Stimulated activated CD8-positive, alpha-beta memory T cell treated with anti-CD3 and anti-CD28 coated beads, Interleukin-4, amount 100 ng/mL, for 48 hours (primary cell): ENCODE results near the gene OPCML.

Source experiments
- DNase-seq: peaks from one replicate; pipeline ENCODE4 v3.0.0-alpha.2; 2020

The OPCML gene

GRCh38 chr11:132578580-132578979 lies 953.7 kb downstream of the OPCML start:
- DNase-seq: no peak

- no peak for DNase-seq
Observed at GRCh38 chr11:132576706-132577105, 955.6 kb downstream of the OPCML start.

- DNase-seq: no peak
Observed at GRCh38 chr11:132564091-132564885, 968.0 kb downstream of the OPCML start.

GRCh38 chr11:132563050-132563449 lies 969.3 kb downstream of the OPCML start:
- DNase-seq: no peak

GRCh38 chr11:132561937-132562336 lies 970.4 kb downstream of the OPCML start:
- DNase-seq: no peak

- DNase-seq: no peak
Observed at GRCh38 chr11:132559331-132560036, 972.8 kb downstream of the OPCML start.

GRCh38 chr11:132556316-132556715 lies 976.0 kb downstream of the OPCML start:
- DNase-seq: no peak

- DNase-seq: no peak
Observed at GRCh38 chr11:132555617-132556016, 976.7 kb downstream of the OPCML start.

GRCh38 chr11:132551016-132551415 lies 981.3 kb downstream of the OPCML start:
- no peak for DNase-seq

- DNase-seq: no peak
Observed at GRCh38 chr11:132549561-132549960, 982.7 kb downstream of the OPCML start.

GRCh38 chr11:132549001-132549400 lies 983.3 kb downstream of the OPCML start:
- no peak for DNase-seq

- DNase-seq: no peak
Observed at GRCh38 chr11:132544007-132544406, 988.3 kb downstream of the OPCML start.

GRCh38 chr11:132541794-132542193 lies 990.5 kb downstream of the OPCML start:
- no peak for DNase-seq

GRCh38 chr11:132540581-132540980 lies 991.7 kb downstream of the OPCML start:
- no peak for DNase-seq

GRCh38 chr11:132539590-132540368 lies 992.5 kb downstream of the OPCML start:
- DNase-seq: no peak

GRCh38 chr11:132538642-132539041 lies 993.7 kb downstream of the OPCML start:
- no peak for DNase-seq

GRCh38 chr11:132535830-132536229 lies 996.5 kb downstream of the OPCML start:
- no peak for DNase-seq

- DNase-seq: no peak
Observed at GRCh38 chr11:132531921-132532320, 1000.4 kb downstream of the OPCML start.

GRCh38 chr11:132528181-132528580 lies 1004.1 kb downstream of the OPCML start:
- DNase-seq: no peak

- no peak for DNase-seq
Observed at GRCh38 chr11:132523929-132524328, 1008.4 kb downstream of the OPCML start.

GRCh38 chr11:132520199-132520598 lies 1012.1 kb downstream of the OPCML start:
- DNase-seq: no peak

- no peak for DNase-seq
Observed at GRCh38 chr11:132519241-132519815, 1013.0 kb downstream of the OPCML start.

GRCh38 chr11:132504501-132505041 lies 1027.7 kb downstream of the OPCML start:
- no peak for DNase-seq
